Measurements from ENCODE around the gene MPP2.

Gene MPP2

DNA sequence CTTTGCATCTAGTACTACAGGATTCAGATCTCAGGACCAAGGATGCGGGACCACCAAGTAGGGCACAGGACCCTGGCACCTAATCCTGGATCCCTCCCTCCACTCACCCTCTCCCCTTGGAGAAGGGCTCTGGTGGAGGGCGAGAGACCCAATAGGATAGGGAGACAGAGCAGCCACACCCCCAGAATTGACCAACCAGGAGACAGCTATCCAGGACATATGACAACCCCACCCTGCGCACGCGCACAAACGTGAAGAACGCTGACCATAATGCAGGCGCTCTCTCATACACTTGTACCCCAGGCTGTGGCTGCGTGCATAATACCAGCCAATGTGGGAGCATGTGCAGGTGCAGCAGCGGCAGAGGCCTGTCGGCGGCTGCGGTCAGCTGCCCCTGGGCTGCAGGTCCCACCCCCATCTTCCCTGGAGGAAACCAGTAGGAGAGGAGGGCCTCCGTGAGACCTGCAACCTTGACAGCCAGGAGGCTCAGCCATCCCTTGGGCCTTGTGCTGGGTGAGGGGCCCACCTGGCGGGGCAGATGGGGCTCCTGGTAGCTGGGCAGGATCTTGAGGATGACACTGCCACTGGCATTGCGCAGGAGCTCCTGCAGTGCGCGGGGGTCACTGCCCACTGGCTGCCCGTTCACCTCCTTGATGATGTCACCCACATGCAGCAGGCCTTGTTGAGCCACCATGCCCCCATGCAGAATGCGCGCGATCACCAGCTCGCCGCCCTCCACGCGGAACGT, 25.4 kb downstream of the MPP2 start:
- Histone ChIP-seq H3K27ac (ENCODE audit: low read depth, low read length) (no peak overlapping the region), H2AFZ (ENCODE audit: low read depth, low read length, severe bottlenecking) (no peak overlapping the region)
- no peak for TF ChIP-seq EZH2phosphoT487 (conservative IDR thresholded peaks at IDR 0.05; ENCODE audit: low read length)
- TF ChIP-seq, protein P1, sequence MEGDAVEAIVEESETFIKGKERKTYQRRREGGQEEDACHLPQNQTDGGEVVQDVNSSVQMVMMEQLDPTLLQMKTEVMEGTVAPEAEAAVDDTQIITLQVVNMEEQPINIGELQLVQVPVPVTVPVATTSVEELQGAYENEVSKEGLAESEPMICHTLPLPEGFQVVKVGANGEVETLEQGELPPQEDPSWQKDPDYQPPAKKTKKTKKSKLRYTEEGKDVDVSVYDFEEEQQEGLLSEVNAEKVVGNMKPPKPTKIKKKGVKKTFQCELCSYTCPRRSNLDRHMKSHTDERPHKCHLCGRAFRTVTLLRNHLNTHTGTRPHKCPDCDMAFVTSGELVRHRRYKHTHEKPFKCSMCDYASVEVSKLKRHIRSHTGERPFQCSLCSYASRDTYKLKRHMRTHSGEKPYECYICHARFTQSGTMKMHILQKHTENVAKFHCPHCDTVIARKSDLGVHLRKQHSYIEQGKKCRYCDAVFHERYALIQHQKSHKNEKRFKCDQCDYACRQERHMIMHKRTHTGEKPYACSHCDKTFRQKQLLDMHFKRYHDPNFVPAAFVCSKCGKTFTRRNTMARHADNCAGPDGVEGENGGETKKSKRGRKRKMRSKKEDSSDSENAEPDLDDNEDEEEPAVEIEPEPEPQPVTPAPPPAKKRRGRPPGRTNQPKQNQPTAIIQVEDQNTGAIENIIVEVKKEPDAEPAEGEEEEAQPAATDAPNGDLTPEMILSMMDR (IDR thresholded peaks at IDR 0.05; ENCODE audit: insufficient read depth, low read length, poor library complexity, severe bottlenecking) = no peak

GRCh38 chr17:43881181-43881580, 26.2 kb downstream of the MPP2 start:
- no peaks in the 10 kb centered on the region for H4K20me1 ChIP-seq (ENCODE audit: low read depth, low read length)
- no peak overlapping the region for H3K9ac ChIP-seq (ENCODE audit: low read length)
- no peak overlapping the region for H3K27ac ChIP-seq (ENCODE audit: low read depth, low read length)
- H3K9me2 ChIP-seq (replicated peaks; ENCODE audit: insufficient read depth, low read length) = no peaks in the 10 kb centered on the region
- no peaks in the 10 kb centered on the region for H3F3A ChIP-seq (ENCODE audit: insufficient read depth)
- no peaks in the 10 kb centered on the region for H3K27me3 ChIP-seq (ENCODE audit: low read length)
- TF ChIP-seq, protein P1 (IDR thresholded peaks at IDR 0.05; ENCODE audit: insufficient read depth, low read length, poor library complexity, severe bottlenecking) = no peak
- no peaks in the 10 kb centered on the region for H3K36me3 ChIP-seq (ENCODE audit: low read length)
- H2AFZ ChIP-seq (ENCODE audit: low read depth, low read length, severe bottlenecking) = no peak overlapping the region
- H3K9me3 ChIP-seq (ENCODE audit: insufficient read depth, low read length) = no peaks in the 10 kb centered on the region
- H3K4me3 ChIP-seq (ENCODE audit: insufficient read depth, low read length, poor library complexity, severe bottlenecking) = no peak overlapping the region
- no peak overlapping the region for H3K4me2 ChIP-seq (ENCODE audit: low read depth, low read length, poor library complexity, severe bottlenecking)
- no peaks in the 10 kb centered on the region for H3K79me2 ChIP-seq (ENCODE audit: insufficient read depth, low read length)

More for the DNA sequence above, 25.4 kb downstream of the MPP2 start:
- Histone ChIP-seq H3K27me3 (ENCODE audit: low read length) (no peaks in the 10 kb centered on the region), H3F3A (ENCODE audit: insufficient read depth) (no peaks in the 10 kb centered on the region), H3K9me2 (replicated peaks; ENCODE audit: insufficient read depth, low read length) (no peaks in the 10 kb centered on the region), H3K9ac (ENCODE audit: low read length) (no peak overlapping the region), H3K4me3 (ENCODE audit: insufficient read depth, low read length, poor library complexity, severe bottlenecking) (no peak overlapping the region), H3K4me2 (ENCODE audit: low read depth, low read length, poor library complexity, severe bottlenecking) (no peak overlapping the region), H3K9me3 (ENCODE audit: insufficient read depth, low read length) (no peaks in the 10 kb centered on the region), H3K36me3 (ENCODE audit: low read length) (no peaks in the 10 kb centered on the region), H4K20me1 (ENCODE audit: low read depth, low read length) (no peaks in the 10 kb centered on the region), H3K79me2 (ENCODE audit: insufficient read depth, low read length) (no peaks in the 10 kb centered on the region)

GRCh38 chr17:43880420-43880991, 26.8 kb downstream of the MPP2 start:
- no peaks in the 10 kb centered on the region for H3K9me3 ChIP-seq (ENCODE audit: insufficient read depth, low read length)
- H3K27ac ChIP-seq (ENCODE audit: low read depth, low read length) = no peak overlapping the region
- no peak overlapping the region for H3K4me2 ChIP-seq (ENCODE audit: low read depth, low read length, poor library complexity, severe bottlenecking)
- H3F3A ChIP-seq (ENCODE audit: insufficient read depth) = no peaks in the 10 kb centered on the region
- no peaks in the 10 kb centered on the region for H4K20me1 ChIP-seq (ENCODE audit: low read depth, low read length)
- H3K79me2 ChIP-seq (ENCODE audit: insufficient read depth, low read length) = no peaks in the 10 kb centered on the region
- TF ChIP-seq, protein P1 (IDR thresholded peaks at IDR 0.05; ENCODE audit: insufficient read depth, low read length, poor library complexity, severe bottlenecking) = peak; percentile 76
- TF ChIP-seq EZH2phosphoT487 (conservative IDR thresholded peaks at IDR 0.05; ENCODE audit: low read length) = no peak
- H3K27me3 ChIP-seq (ENCODE audit: low read length) = no peaks in the 10 kb centered on the region
- no peaks in the 10 kb centered on the region for H3K36me3 ChIP-seq (ENCODE audit: low read length)
- H3K9me2 ChIP-seq (replicated peaks; ENCODE audit: insufficient read depth, low read length) = no peaks in the 10 kb centered on the region
- no peak overlapping the region for H3K9ac ChIP-seq (ENCODE audit: low read length)
- H3K4me3 ChIP-seq (ENCODE audit: insufficient read depth, low read length, poor library complexity, severe bottlenecking) = no peak overlapping the region
- H2AFZ ChIP-seq (ENCODE audit: low read depth, low read length, severe bottlenecking) = no peak overlapping the region
